K562 (cell line): Measurements from ENCODE around the gene VANGL1. TPM values are rescaled to one million over a fixed set of nuclear protein-coding genes. Genes with fewer than 3 reads are reported as not detected.

Experiments used
- ATAC-seq: fragments of 200-7000 bp; cut with Tn5 transposase; 3 replicates; pipeline ENCODE4 v1.9.1; 2020; ENCODE audit warnings: moderate library complexity
- BruUV-seq: library from RNA; stranded (reverse); fragments of 400-500 nt; replicated peaks from 2 replicates; lab custom pipeline; 2021; lab: Mats Ljungman, UMichigan
- CTCF ChIA-PET: fragments of 300-600 bp; formaldehyde crosslinking; extraction: SDS; loops from one replicate; lab custom pipeline; 2021; ENCODE audit warnings: low intra/inter-chr PET ratio; lab: Yijun Ruan, JAX
- POLR2A ChIA-PET: fragments of 300-600, 350-650 bp; sonication (Branson Sonifier 250); formaldehyde crosslinking; extraction: SDS; loops from one replicate; lab custom pipeline; 2021; ENCODE audit warnings: antibody characterized with exemption, inconsistent platforms; lab: Yijun Ruan, JAX
- DNase-seq, 4 experiments: peaks; one replicate each; pipeline versions ENCODE4 v3.0.0 to v3.0.0-alpha.2; 2011 to 2018; ENCODE audit warnings: low spot score in 3 of 4, mixed read lengths in 3 of 4; ENCODE audit errors: extremely low read depth in 1 of 4
- FAIRE-seq: peaks from 2 replicates; lab custom pipeline; 2011; peaks lifted over from hg19 to GRCh38; lab: Jason Lieb, UNC
- H2AFZ ChIP-seq: 2 replicates; pipeline ENCODE4 v1.6.0; 2011; ENCODE audit warnings: low read depth, low read length, control low read depth, inconsistent platforms
- H3K27ac ChIP-seq: fragments of 200-600 bp; 3 replicates; pipeline ENCODE4 v1.8.0; 2011; ENCODE audit warnings: low read depth, mild to moderate bottlenecking, control low read depth, inconsistent platforms, low read length, moderate library complexity, mixed read lengths; ENCODE audit errors: extremely low read depth
- H3K27me3 ChIP-seq, 2 experiments: fragments of 300-600 bp in 1 of 2; 2 replicates in 1 of 2; 3 replicates in 1 of 2; pipeline versions ENCODE4 v1.6.0 to v1.8.0; 2011; ENCODE audit warnings: inconsistent platforms in 2 of 2, low read length in 2 of 2, mild to moderate bottlenecking in 1 of 2, mixed read lengths in 1 of 2, moderate library complexity in 1 of 2; ENCODE audit not compliant: control insufficient read depth in 2 of 2, insufficient read depth in 2 of 2
- H3K36me3 ChIP-seq: fragments of 300-600 bp; 3 replicates; pipeline ENCODE4 v1.8.0; 2011; ENCODE audit warnings: mild to moderate bottlenecking, low read length, inconsistent platforms; ENCODE audit not compliant: control insufficient read depth, insufficient read depth
- H3K4me1 ChIP-seq, 2 experiments: fragments of 200-600 bp in 1 of 2; replicated peaks in 1 of 2; 2 replicates in 1 of 2; 3 replicates in 1 of 2; pipeline versions ENCODE4 v1.5.1 to v1.8.0; 2011; ENCODE audit warnings: inconsistent platforms in 2 of 2, low read length in 2 of 2, mild to moderate bottlenecking in 1 of 2, mixed read lengths in 1 of 2, moderate library complexity in 1 of 2; ENCODE audit not compliant: control insufficient read depth in 2 of 2, insufficient read depth in 2 of 2
- H3K4me2 ChIP-seq: 2 replicates; pipeline ENCODE4 v1.6.1; 2011; ENCODE audit warnings: low read length, control low read depth, inconsistent platforms, mixed read lengths; ENCODE audit not compliant: insufficient read depth
- H3K4me3 ChIP-seq: fragments of 200-600 bp; sonication (generic), shearing (Covaris generic); 2 replicates; pipeline ENCODE4 v1.5.1; 2016; ENCODE audit warnings: control low read depth, inconsistent platforms
- H3K79me2 ChIP-seq: fragments of 200-600 bp; 3 replicates; pipeline ENCODE4 v1.8.0; 2011; ENCODE audit warnings: low read length, inconsistent platforms; ENCODE audit not compliant: control insufficient read depth, insufficient read depth
- H3K9ac ChIP-seq, 2 experiments: 2 replicates each; pipeline versions ENCODE4 v1.6.0 to v1.6.1; 2011; ENCODE audit warnings: low read depth in 2 of 2, low read length in 2 of 2, control low read depth in 1 of 2, inconsistent platforms in 1 of 2, mild to moderate bottlenecking in 1 of 2, mixed read lengths in 1 of 2; ENCODE audit not compliant: insufficient read depth in 1 of 2
- H3K9me1 ChIP-seq: one replicate; pipeline ENCODE4 v1.6.0; 2011; ENCODE audit warnings: inconsistent platforms, mild to moderate bottlenecking, low read length, moderate library complexity; ENCODE audit not compliant: control insufficient read depth, insufficient read depth
- H3K9me3 ChIP-seq: replicated peaks from 2 replicates; pipeline ENCODE4 v1.5.1; 2011; ENCODE audit warnings: low read depth, low read length, inconsistent platforms; ENCODE audit not compliant: control insufficient read depth, insufficient read depth
- H4K20me1 ChIP-seq: replicated peaks from 2 replicates; pipeline ENCODE4 v1.6.1; 2011; ENCODE audit warnings: low read length, inconsistent platforms, mixed read lengths; ENCODE audit not compliant: control insufficient read depth, insufficient read depth
- ARID1B ChIP-seq: fragments of 450-650 bp; IDR thresholded peaks from 2 replicates; pipeline ENCODE4 v1.6.1; 2016; ENCODE audit warnings: antibody characterized with exemption, mild to moderate bottlenecking, inconsistent platforms
- BRD4 ChIP-seq: fragments of 200-600 bp; sonication (generic); IDR thresholded peaks from 2 replicates; pipeline ENCODE4 v1.6.1; 2017; ENCODE audit warnings: inconsistent platforms
- DIDO1 ChIP-seq: fragments of 450-650 bp; IDR thresholded peaks from 2 replicates; pipeline ENCODE4 v1.6.1; 2016; ENCODE audit warnings: low read depth, missing biosample characterization, missing genetic modification characterization
- ILK ChIP-seq: fragments of 450-650 bp; IDR thresholded peaks from 2 replicates; pipeline ENCODE4 v1.6.1; 2016; ENCODE audit warnings: missing genetic modification characterization, low read depth, mild to moderate bottlenecking, missing compliant biosample characterization, moderate library complexity, borderline replicate concordance
- PHB ChIP-seq: fragments of 250-450 bp; sonication (Bioruptor Pico); IDR thresholded peaks from 2 replicates; pipeline ENCODE4 v1.5.0; 2021
- WHSC1 ChIP-seq: IDR thresholded peaks from one replicate; pipeline ENCODE4 v1.6.1; 2012; ENCODE audit warnings: low read length, control low read depth, inconsistent platforms
- ZBTB17 ChIP-seq: fragments of 450-650 bp; formaldehyde crosslinking; IDR thresholded peaks from 2 replicates; pipeline ENCODE4 v1.4.0; 2020; ENCODE audit warnings: mild to moderate bottlenecking
- ZNF76 ChIP-seq: fragments of 250-450 bp; sonication (Bioruptor Pico); IDR thresholded peaks from 2 replicates; pipeline ENCODE4 v1.4.0; 2020; ENCODE audit warnings: mild to moderate bottlenecking, moderate library complexity, borderline replicate concordance
- WGBS: fragments of 100-300 bp; shearing (Covaris generic); methylation state at CpG from one replicate; pipeline ENCODE4 v1.1.6; 2016; ENCODE audit warnings: low coverage, mixed read lengths; ENCODE audit not compliant: insufficient coverage; ENCODE audit errors: missing lambda C conversion rate; 5-methylcytosine and 5-hydroxymethylcytosine counted together
- in situ Hi-C: fragments of 300-500 bp; cut with MboI; formaldehyde crosslinking; loops from 4 replicates; pipeline ENCODE4 v1.15.0; 2018; ENCODE audit warnings: inconsistent platforms, mixed read lengths
- intact Hi-C: fragments of 100-400 bp; cut with micrococcal nuclease; formaldehyde crosslinking; loops from 2 replicates; pipeline ENCODE4 v1.14.2; 2022
- polyA plus RNA-seq, 8 experiments: library from polyadenylated mRNA; depleted of rRNA in 4 of 8; stranded (reverse) in 5 of 8; unstranded in 3 of 8; fragments of >200 nt; fragmentation: Nextera tagmentation in 2 of 8; fragmentation: Illumina TruSeq in 1 of 8; extraction: Ambion mirVana in 2 of 8; extraction: Trizol in 1 of 8; gene quantifications; 2 replicates each; pipeline versions ENCODE4 v1.2.1 to v1.2.3, GENCODE V29; 2011 to 2014; ENCODE audit warnings: inconsistent platforms in 1 of 8, missing spikeins in 1 of 8
- total RNA-seq, 7 experiments: library from RNA; depleted of rRNA in 6 of 7; stranded (reverse); fragments of >200 nt in 6 of 7; fragmentation: Illumina TruSeq in 2 of 7; extraction: Trizol in 2 of 7; gene quantifications; 2 replicates each; pipeline versions ENCODE4 v1.2.1 to v1.2.3, GENCODE V29; 2011 to 2021; ENCODE audit warnings: low replicate concordance in 1 of 7

Gene VANGL1
- total and polyA plus RNA-seq, 9 of the 15 experiments (the other 6 are each of a cell fraction or from before 2014, with no cell fraction given) = 0.90 to 12.8 (median 9.6) TPM

- TF ChIP-seq DIDO1 (tag) (no peak), ZNF76 (CRISPR knock-in tag) (no peak), ZBTB17 (no peak), ILK (tag) (no peak), PHB (CRISPR knock-in tag) (no peak)
Observed at GRCh38 chr1:115732316-115732715, 90.5 kb downstream of the VANGL1 start (continued).

GRCh38 chr1:115740811-115741210, 99.0 kb downstream of the VANGL1 start:
- Histone ChIP-seq H4K20me1 (no peaks in the 10 kb centered on the region), H3K9me1 (no peaks in the 10 kb centered on the region), H3K4me1 (no peaks in the 10 kb centered on the region), H3K79me2 (no peaks in the 10 kb centered on the region)
- POLR2A ChIA-PET = no interaction called here
- TF ChIP-seq ARID1B (no peak), BRD4 (no peak), WHSC1 (no peak)
- TF ChIP-seq, all 486 proteins: peak for 0
- Histone ChIP-seq H3K27me3 (peaks cover 5 to 9% of the 10 kb centered on the region in 2 experiments; a peak in 3 of 5 replicates), H3K4me2 (no peak overlapping the region), H3K27ac (no peak overlapping the region), H3K4me3 (no peak overlapping the region), H3K9me3 (no peaks in the 10 kb centered on the region), H3K9ac (no peak overlapping the region), H3K36me3 (no peaks in the 10 kb centered on the region), H2AFZ (no peak overlapping the region)
- FAIRE-seq (no peak), ATAC-seq (no peak), DNase-seq (no peak)
- in situ Hi-C loops = no loop called here
- CTCF ChIA-PET = no interaction called here
- WGBS = 0% methylated on average over 1 of the region's 1 CpG
- intact Hi-C loops = no loop called here
- no TSS peak for BruUV-seq
